Activated CD8-positive, alpha-beta memory T cell treated with anti-CD3 and anti-CD28 coated beads, Interleukin-2, amount 50 U/mL, for 1 hour (primary cell): ENCODE results near the gene TBC1D8.
"Not testable (repeated sequence)": the region's sequence is repeated elsewhere in the genome, so short reads cannot be mapped to it uniquely, and the experiment has no call there.

Source experiments
- DNase-seq: peaks from one replicate; pipeline ENCODE4 v3.0.0-alpha.2; 2020; ENCODE audit errors: extremely low read depth

Gene TBC1D8

GRCh38 chr2:101151146-101151858 is at the start of gene TBC1D8:
TBC1D8 (minus strand) TSS chr2:101151382; CDS start chr2:101151253, 129 bp downstream.
- no peak for DNase-seq

- no peak for DNase-seq
Observed at GRCh38 chr2:101200676-101201075, 49.5 kb upstream of the TBC1D8 start.

- no peak for DNase-seq
Observed at GRCh38 chr2:101199251-101199791, 48.1 kb upstream of the TBC1D8 start.

DNA sequence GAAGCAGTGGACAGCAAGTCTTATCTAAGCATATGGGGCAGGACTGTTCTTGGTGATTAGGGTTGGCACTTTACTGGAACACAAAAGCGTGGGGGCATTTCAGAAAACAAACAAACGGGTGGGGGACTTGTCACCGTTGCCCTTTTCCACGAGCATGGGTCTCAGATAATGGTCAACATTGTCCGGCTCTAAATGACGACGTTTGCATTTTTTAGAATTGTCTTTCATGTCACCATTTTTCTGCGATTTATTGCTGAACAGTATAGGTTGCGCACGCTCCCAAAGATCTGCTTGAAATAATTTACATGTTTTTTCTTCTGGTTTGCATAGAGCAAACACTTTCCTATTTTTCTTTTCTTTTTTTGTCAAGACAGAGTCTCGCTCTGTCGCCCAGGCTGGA is 46.6 kb upstream of the TBC1D8 start:
- DNase-seq = no peak

GRCh38 chr2:101197215-101197745 is 46.1 kb upstream of the TBC1D8 start:
- DNase-seq = no peak

GRCh38 chr2:101195871-101196661 is 44.9 kb upstream of the TBC1D8 start:
- no peak for DNase-seq

DNA sequence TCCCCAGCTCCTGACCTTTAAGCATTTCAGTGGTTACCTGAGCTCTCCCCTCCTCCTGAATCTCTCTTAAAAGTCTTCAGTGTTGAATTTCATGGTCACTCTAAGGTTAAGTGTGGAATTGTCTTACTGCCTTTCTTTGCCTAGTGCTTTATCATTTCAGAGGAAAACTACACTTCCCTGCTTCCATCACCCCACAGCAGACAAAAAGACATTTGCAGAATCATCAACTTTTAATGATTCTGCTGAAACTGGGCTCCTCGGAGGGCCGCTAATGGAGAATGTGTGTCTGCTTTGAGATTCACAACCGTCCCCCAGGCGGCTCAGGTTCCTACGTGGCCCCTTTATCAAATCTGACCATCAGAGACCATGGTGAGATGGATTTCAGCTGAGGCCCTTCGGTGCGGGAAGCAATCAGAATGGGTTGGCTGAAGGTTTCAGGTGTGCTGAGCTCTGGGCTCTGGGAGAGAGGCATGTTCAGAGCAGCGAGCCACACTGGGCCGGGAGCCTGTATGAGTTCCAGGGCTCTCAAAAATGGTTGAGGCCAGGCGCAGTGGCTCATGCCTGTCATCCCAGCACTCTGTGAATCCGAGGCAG is 41.9 kb upstream of the TBC1D8 start:
- DNase-seq = no peak

DNA sequence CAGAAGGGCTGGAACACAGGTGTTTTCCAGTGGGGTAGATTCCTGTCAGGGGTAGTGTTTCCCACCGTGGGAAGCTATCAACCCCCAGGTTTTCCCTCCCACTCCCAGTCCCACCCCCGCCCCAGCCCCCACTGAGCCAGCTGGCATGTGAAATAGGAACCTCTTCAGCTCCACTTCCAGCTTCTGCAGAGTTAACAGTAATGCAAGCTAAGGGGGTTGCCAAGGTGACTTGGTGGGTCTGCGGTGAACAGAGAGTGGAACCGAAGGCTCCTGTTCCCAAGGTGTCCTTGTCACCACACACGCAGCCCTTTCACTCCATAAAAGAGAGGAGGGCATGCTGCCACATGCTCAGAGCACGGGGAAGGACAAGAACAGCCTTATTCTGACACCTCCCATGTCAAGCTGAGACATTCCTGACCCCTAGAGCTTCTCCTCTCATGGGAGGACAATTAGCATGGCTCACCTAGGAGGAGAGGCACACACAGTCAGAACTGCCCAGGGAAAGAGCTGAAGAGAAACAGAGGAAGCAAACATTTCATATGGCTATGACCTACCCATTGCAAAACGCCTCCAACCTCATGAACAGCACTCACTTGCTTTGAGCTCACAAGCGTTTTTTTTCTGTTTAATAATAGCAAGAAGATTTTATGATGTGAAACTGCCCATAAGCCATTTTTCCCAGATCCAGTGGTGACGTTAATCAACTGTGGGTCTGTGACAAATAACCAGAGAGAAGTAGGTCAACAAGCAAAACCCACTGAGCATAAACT is 39.8 kb upstream of the TBC1D8 start:
- DNase-seq = no peak

DNA sequence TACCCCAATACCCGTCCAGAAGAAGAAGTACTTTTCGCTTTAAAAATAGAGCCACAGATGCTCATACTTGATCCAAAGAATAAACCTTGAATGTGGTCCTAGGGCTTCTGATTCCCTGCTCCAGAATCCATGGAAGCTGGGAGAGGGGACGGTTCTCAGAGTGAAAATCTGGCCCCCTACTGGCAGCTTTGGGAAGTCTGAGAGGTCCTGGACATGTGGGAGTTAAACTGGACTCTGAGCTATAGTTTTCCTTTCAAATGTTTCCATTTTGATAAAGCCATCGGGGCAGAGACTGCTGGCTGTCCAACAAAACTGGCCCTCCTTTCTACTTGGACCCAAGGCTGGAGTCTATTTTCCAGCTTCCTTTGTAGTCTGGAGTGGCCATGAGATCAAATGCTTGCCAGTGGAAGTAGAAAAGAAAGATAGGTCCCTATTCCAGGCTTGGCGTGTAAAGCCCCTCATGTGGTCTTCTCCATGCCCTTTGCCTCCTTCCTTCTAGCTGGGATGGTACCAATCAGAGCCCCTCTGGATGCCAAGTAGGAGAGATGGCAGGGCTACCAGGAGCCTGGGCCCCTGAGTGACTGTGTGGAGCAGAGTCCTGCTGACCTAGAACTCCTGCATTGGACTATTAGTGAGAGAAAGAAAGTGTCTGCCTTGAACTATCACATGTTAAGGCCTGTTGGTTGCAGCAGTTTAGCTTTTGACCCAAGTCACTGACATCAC is 37.7 kb upstream of the TBC1D8 start:
- DNase-seq = no peak

DNA sequence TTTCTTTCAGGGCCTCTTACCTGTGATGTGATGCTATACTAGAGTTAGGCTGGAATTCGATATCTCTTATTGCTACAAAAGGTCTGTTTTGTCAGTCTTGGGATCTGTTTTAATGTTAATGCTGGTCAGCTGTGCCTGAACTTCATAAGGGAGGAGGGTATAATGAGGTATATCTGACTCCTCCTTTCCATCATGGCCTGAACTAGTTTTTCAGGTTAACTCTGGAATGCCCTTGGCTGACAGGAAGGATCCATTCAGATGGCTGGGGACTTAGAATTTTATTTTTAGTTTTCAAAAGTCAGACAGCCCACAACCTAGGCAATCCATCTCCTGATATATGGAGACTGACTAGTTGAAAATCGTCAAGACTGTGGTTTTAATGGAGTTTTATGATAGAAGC is 35.9 kb upstream of the TBC1D8 start:
- no peak for DNase-seq

- DNase-seq = no peak
Observed at GRCh38 chr2:101185656-101186055, 34.5 kb upstream of the TBC1D8 start.

DNA sequence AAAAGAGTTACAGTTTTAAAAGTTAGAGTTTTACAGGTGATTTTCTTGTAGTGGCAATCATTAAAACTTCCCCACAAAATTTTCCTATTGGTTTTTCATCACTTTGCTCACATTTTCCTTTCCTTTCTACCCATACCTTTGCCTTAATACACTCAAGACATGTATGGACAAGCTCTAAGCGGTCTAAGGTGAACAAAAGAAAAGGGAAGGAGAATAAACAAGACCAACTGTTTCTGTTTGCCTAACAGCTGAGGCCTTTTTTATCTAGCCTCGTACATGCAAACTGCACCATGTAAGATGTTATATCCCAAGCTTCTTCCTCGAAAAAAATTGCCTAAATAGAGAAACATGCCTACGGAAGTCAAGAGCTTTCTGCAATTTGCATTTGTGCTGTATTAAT is 33.9 kb upstream of the TBC1D8 start:
- DNase-seq = no peak

GRCh38 chr2:101179982-101180381 is 28.8 kb upstream of the TBC1D8 start:
- DNase-seq = no peak

DNA sequence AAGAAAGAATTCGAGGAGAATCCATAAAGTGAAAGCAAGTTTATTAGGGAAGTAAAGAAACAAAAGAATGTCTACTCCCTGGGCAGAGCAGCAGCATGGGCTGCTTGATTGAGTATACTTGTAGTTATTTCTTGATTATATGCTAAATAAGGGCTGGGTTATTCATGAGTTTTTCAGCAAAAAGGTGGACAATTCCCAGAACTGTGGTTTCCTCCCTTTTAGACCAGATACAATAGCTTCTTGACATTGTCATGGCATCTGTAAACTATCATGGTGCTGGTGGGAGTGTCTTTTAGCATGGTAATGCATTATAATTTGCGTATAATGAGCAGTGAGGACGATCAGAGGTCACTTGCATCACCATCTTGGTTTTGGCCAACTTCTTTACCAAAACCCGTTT is 25.6 kb upstream of the TBC1D8 start:
- DNase-seq = no peak

- DNase-seq = no peak
Observed at GRCh38 chr2:101175991-101176390, 24.8 kb upstream of the TBC1D8 start.

DNA sequence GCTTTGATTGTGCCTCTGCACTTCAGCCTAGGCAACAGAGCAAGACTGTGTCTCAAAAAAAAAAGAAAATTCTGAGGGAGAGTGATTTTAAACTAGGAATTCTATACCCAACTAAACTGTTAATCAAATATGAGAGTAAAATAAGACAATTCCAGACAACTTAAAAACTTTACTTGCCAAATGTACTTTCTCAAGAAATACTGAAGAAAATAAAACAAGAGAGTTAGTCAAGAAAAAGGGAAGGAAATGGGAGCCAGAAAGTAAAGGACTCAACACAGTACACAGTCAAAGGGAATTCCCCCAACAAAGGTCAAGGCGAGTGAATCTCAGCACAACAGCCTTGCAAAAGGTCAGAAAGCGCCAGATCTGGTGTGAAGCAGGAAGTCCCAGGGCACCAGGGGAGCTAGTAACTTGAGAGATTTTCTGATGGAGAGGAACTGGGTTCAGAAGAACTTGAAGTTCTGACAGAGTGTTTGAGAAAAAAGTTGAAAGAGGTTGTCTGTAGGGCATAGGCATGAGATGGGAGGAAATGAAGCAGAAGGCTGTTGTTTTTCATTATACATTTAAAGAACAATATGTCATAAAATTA is 22.6 kb upstream of the TBC1D8 start:
- DNase-seq = no peak

DNA sequence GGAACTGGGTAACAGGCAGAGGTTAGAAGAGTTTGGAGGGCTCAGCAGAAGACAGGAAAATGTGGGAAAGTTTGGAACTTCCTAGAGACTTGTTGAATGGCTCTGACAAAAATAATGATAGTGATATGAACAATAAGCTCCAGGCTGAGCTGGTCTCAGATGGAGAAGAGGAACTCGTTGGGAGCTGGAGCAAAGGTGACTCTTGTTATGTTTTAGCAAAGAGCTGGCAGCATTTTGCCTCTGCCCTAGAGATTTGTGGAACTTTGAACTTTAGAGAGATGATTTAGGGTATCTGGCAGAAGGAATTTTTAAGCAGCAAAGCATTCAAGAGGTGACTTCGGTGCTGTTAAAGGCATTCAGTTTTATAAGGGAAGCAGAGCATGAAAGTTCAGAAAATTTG is 18.6 kb upstream of the TBC1D8 start:
- DNase-seq = not testable (repeated sequence)

DNA sequence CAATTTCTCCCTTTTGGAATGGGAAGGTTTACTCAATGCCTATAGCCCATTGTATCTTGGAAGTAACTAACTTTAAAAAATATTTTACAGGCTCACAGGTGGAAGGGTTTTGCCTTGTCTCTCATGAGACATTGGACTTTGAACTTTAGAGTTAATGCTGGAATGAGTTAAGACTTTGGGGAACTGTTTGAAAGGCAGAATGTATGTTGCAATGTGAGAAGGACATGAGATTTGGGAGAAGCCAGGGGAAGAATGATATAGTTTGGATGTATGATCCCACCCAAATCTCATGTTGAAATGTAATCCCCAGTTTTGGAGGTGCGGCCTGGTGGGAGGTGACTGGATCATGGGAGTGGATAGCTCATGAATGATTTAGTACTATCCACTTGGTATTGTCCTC is 17.5 kb upstream of the TBC1D8 start:
- no peak for DNase-seq

DNA sequence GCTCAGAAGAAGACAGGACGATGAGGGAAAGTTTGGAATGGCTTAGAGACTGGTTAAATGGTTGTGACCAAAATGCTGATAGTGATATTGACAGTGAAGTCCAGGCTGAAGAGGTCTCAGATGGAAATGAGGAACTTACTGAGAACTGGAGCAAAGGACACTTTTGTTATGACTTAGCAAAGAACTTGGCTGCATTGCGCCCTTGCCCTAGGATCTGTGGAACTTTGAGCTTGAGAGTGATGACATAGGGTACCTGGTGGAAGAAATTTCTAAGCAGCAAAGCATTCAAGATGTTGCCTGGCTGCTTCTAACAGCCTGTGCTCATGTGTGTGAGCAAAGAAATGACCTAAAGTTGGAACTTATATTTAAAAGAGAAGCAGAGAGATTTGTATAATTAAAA is 16.4 kb upstream of the TBC1D8 start:
- DNase-seq = not testable (repeated sequence)

GRCh38 chr2:101164021-101164420 is 12.8 kb upstream of the TBC1D8 start:
- DNase-seq = no peak
